HG03378 (cell line): ENCODE data around the gene ZDHHC11B.
"Not testable (repeated sequence)": the region's sequence is repeated elsewhere in the genome, so short reads cannot be mapped to it uniquely, and the experiment has no call there.

Experiments
- ATAC-seq: cut with Tn5 transposase; IDR thresholded peaks from one replicate; pipeline ENCODE4 v1.9.1; 2021; ENCODE audit warnings: mild to moderate bottlenecking, moderate library complexity; ENCODE audit not compliant: unreplicated experiment

Gene ZDHHC11B

GRCh38 chr5:723309-723708 is 61.2 kb downstream of the ZDHHC11B start:
- ATAC-seq, result not testable (repeated sequence)

- not testable (repeated sequence) for ATAC-seq
Measured at GRCh38 chr5:719379-719778, 65.2 kb downstream of the ZDHHC11B start.

GRCh38 chr5:717143-717542 is 67.4 kb downstream of the ZDHHC11B start:
- no peak for ATAC-seq

GRCh38 chr5:716740-717139 is 67.8 kb downstream of the ZDHHC11B start:
- not testable (repeated sequence) for ATAC-seq

GRCh38 chr5:715636-716035 is 68.9 kb downstream of the ZDHHC11B start:
- not testable (repeated sequence) for ATAC-seq

GRCh38 chr5:714215-715118 is 70.1 kb downstream of the ZDHHC11B start:
- ATAC-seq, result not testable (repeated sequence)

GRCh38 chr5:713686-714085 is 70.8 kb downstream of the ZDHHC11B start:
- ATAC-seq, result not testable (repeated sequence)

- ATAC-seq, result not testable (repeated sequence)
Measured at GRCh38 chr5:708848-709517, 75.5 kb downstream of the ZDHHC11B start.

- ATAC-seq, result not testable (repeated sequence)
Measured at GRCh38 chr5:708374-708773, 76.2 kb downstream of the ZDHHC11B start.

GRCh38 chr5:706127-706526 is 78.4 kb downstream of the ZDHHC11B start:
- not testable (repeated sequence) for ATAC-seq

GRCh38 chr5:696753-697702 is 87.5 kb downstream of the ZDHHC11B start:
- ATAC-seq, result not testable (repeated sequence)

GRCh38 chr5:696191-696590 is 88.3 kb downstream of the ZDHHC11B start:
- not testable (repeated sequence) for ATAC-seq

- ATAC-seq, result not testable (repeated sequence)
Measured at GRCh38 chr5:695475-695874, 89.1 kb downstream of the ZDHHC11B start.

- not testable (repeated sequence) for ATAC-seq
Measured at GRCh38 chr5:694042-694431, 90.5 kb downstream of the ZDHHC11B start.

GRCh38 chr5:693271-694041 is 91.1 kb downstream of the ZDHHC11B start, which contains the start of gene TPPP:
Gene TPPP (minus strand): TSS chr5:693352. CDS start chr5:678060, 15,292 bp downstream.
- ATAC-seq, result not testable (repeated sequence)

- ATAC-seq, result not testable (repeated sequence)
Measured at GRCh38 chr5:692529-693041, 91.9 kb downstream of the ZDHHC11B start.

GRCh38 chr5:691817-692528 is 92.6 kb downstream of the ZDHHC11B start:
- ATAC-seq, result no peak

- not testable (repeated sequence) for ATAC-seq
Measured at GRCh38 chr5:691049-691448, 93.5 kb downstream of the ZDHHC11B start.

GRCh38 chr5:690293-690692 is 94.2 kb downstream of the ZDHHC11B start:
- not testable (repeated sequence) for ATAC-seq
